OCI-M1 (cell line): ENCODE measurements around the gene MICALL2.

Experiments
- DNase-seq: peaks from one replicate; lab custom pipeline; 2025; lab: John Stamatoyannopoulos, UW

Gene MICALL2

DNA sequence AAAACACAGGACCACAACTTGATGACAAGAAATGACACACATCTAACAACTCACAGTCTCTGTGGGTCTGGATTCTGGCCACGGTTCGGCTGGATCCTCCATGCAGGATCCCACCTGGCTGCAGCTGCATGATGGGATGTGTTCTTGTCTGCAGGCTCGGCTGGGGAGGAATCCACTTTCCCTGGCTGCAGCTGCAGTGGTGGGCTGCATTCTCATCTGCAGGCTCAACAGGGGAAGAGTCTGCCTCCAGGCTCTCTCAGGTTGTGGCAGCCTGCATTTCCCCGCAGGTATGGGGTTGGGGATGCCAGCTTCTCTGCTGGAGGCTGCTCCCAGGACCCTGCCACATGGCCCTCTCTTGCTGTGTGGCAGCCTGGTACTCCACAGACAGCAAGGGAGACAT lies 64.9 kb downstream of the MICALL2 start:
- DNase-seq: no peak

- DNase-seq: no peak
These were observed 65.8 kb downstream of the MICALL2 start for GRCh38 chr7:1393421-1393820.

DNA sequence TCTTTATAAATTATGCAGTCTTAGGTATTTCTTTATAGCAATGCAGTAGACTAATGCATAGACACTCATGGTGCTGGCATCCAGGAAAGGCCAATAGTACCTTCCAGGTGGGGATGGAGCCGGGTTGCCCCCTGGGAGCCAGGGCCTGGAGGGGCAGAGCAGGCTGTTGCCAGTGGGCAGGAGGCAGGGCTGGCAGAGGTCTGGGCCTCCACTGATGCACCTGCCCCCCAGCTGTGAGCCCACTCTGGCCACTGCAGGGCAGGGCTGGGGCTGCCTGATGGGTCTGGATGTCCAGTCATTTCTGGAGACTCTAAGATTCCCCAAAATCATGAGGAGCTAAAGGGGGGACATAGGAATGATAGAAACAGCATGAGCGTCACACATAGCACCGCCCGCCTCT lies 66.7 kb downstream of the MICALL2 start:
- DNase-seq: no peak

DNA sequence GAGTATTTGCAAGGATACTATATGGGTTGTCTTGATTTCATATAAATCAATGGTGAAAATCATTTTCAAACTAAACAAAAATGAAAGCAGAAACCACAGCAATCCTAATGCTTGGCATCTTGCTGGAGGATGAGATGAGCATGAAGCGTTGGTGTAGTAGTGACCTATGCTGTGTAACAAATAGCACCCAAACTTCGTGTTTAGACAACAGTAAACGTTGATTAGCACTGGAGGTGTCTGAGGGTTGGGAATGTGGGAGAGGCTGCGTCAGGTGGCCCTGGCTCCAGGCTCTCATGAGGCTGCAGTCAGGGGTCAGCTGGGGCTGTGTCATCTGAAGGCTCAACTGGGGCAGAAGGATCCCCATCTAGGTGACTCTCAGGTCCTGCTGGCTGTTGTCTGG lies 67.8 kb downstream of the MICALL2 start:
- DNase-seq: no peak

GRCh38 chr7:1388703-1389335 lies 70.5 kb downstream of the MICALL2 start:
- DNase-seq: no peak

DNA sequence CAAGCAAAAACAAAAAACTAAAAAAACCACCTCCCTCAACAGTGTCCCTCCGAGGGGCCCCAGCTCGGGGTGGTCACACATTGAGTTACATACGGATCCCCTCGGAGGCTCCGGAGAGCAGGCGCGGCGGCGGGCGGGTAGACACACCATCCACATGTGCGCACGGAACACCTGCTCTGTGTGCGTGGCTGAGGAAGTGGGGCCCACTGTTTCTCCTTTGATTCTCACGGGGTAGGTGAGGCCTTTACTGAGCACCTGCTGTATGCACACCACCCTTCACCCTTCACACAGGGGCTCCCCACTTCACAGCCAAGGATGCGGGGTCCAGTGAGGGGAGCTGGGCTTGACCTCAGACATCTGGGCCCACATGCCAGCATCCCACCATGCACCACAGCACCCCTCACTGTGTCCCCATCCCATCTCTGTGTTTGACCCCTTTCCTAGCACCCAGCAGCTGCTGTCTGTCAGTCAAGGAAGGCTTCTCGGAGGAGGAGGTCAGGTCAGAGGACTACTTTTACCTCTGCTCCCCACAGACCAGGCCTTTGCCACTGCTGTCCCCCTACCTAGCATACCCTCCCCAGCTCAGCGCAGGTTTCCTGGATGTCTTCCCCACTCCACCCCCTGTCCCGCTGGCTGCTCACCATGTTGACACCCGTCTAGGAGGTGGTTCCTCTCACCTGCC lies 71.1 kb downstream of the MICALL2 start:
- no peak for DNase-seq

GRCh38 chr7:1387261-1387660 lies 72.0 kb downstream of the MICALL2 start:
- DNase-seq: no peak

- no peak for DNase-seq
These were observed 72.5 kb downstream of the MICALL2 start for GRCh38 chr7:1386623-1387220.

DNA sequence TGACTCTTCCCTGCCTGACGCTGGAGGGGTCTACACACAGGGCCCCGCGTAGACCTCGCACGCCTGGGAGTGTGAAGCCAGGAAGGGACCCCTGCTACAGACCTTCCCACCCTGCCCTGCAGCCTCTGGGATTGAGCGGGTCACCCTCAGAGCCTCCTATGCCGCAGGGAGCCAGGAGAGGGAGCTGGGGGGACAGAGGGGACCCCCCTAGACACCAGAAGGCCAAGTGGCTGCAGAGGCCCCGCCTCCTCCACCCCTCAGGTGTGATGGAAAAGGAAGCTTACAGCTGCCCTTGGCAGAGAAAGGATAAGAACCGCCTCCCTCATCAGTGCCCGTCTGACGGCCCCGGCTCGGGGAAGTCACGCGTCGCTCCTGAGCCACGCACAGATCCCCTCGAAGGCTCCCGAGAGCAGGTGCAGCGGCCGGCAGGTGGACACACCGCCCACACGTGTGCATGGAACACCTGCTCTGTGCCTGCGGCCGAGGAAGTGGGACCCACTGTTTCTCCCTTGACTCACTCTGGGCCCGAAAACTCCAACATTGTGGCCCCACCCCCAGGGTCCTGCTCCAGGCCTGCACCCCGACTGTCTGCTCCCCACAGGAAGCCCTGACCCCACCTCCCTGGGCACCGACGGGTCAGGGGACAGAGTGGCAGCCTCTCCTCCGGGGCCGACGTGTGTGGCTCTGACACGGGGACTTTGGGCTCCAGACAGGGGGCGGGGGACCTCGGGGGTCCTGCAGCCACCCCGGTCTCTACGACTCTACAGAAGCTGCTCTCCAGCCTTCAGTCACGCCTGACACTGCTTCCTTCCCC lies 73.3 kb downstream of the MICALL2 start:
- DNase-seq: no peak

DNA sequence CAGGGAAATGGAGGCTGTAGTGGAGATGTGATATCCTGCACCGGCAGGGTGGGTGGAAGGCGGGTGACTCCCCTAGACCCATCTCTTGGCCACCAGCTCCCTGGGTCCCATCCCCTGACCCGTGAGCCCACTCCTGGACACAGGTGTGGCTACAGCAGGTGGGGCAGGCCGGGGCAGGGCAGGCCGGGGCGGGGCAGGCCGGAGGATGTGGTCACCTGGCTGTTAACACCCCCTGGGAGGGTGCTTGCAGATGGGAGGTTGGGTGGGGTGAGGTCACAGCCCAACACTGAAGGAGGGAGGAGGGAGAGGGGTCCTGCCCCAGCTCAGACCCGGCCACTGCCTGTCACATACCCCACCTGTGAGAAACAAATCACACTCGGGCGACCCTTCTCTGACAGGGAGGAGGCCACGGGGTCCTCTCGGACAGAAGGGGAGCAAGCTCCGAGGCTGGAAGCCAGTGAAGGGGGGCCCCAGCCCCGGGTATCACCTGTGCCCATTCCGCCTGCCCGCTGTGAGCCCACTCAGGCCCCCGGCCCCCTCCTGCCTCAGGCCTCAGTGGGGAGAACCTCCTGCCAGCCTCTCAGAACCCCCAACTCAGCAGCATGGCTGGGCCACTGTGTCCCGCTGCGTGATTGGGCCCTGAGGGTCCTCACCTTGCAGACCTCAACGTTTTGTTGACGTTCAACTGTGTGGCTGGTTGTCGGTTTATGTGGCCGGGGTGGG lies 74.0 kb downstream of the MICALL2 start:
- DNase-seq: no peak
